ENCODE results near the gene HBEGF. TPM values are rescaled to one million over a fixed set of nuclear protein-coding genes. Genes with fewer than 3 reads are reported as not detected.

The HBEGF gene
- total RNA-seq, 1 experiment from 2014 or later: 12.3 TPM

GRCh38 chr5:140309706-140310249 is 36.6 kb downstream of the HBEGF start (continued):
- TF ChIP-seq CTCF (IDR thresholded peaks at IDR 0.05 in 2 of 3, conservative IDR thresholded peaks at IDR 0.05 in 1 of 3; ENCODE audit: borderline replicate concordance in 1 of 3, insufficient read depth in 1 of 3, low read depth in 2 of 3, low read length in 2 of 3) (no peak), SP1 (IDR thresholded peaks at IDR 0.05; ENCODE audit: low read depth) (no peak), YY1 (IDR thresholded peaks at IDR 0.05; ENCODE audit: extremely low read depth, insufficient replicate concordance, low read depth, low read length) (no peak), EZH2 (IDR thresholded peaks at IDR 0.05) (no peak), ZBTB33 (IDR thresholded peaks at IDR 0.05; ENCODE audit: extremely low read depth, insufficient replicate concordance, low read length) (no peak), CEBPB (IDR thresholded peaks at IDR 0.05; ENCODE audit: low read depth) (no peak), ELF1 (IDR thresholded peaks at IDR 0.05; ENCODE audit: borderline replicate concordance, low read depth) (no peak), FOSL1 (IDR thresholded peaks at IDR 0.05; ENCODE audit: low read depth) (no peak)

- RAD21 ChIA-PET (ENCODE audit: low non-redundant PET in 1 of 2, low total read pairs in 2 of 2, uncharacterized antibody in 2 of 2, unreplicated experiment in 2 of 2): no interaction called here
- DNase-seq (ENCODE audit: low read depth, low spot score) (no peak), ATAC-seq (no peak)
- no peaks in the 10 kb centered on the region for H4K20me1 ChIP-seq (ENCODE audit: insufficient read depth)
- no peak for TF ChIP-seq EZH2phosphoT487 (IDR thresholded peaks at IDR 0.05; ENCODE audit: borderline replicate concordance)
- no peaks in the 10 kb centered on the region for H3K9me2 ChIP-seq (ENCODE audit: insufficient read depth)
- peaks cover 11 to 21% of the 10 kb centered on the region in 2 experiments for H3K4me1 ChIP-seq (ENCODE audit: control insufficient read depth in 1 of 2, insufficient read depth in 2 of 2, low read length in 2 of 2)
- no peak overlapping the region for H2AFZ ChIP-seq (ENCODE audit: low read depth, low read length, poor library complexity, severe bottlenecking)
- POLR2A ChIA-PET: no interaction called here
- no peaks in the 10 kb centered on the region for H3K9me3 ChIP-seq (ENCODE audit: control insufficient read depth in 1 of 2, insufficient read depth in 1 of 2, low read depth in 1 of 2, low read length in 2 of 2)
- no peak overlapping the region for H3K4me3 ChIP-seq (replicated peaks in 1 of 2; ENCODE audit: low read depth in 1 of 2, low read length in 2 of 2)
- H3K4me2 ChIP-seq (ENCODE audit: low read length): no peak overlapping the region
- intact Hi-C loops (cut with micrococcal nuclease): no loop called here
- no peaks in the 10 kb centered on the region for H3K36me3 ChIP-seq (ENCODE audit: control insufficient read depth in 1 of 2, insufficient read depth in 2 of 2, low read length in 2 of 2)
- H3K9ac ChIP-seq (ENCODE audit: low read length): no peak overlapping the region
- no peak overlapping the region for H3K27ac ChIP-seq (ENCODE audit: low read depth, low read length)
- CTCF ChIA-PET: interaction anchor here (1.4 kb wide), 1 partner anchor 41 kb away, joined by 4 read pairs; the partner anchor contains the start of gene HBEGF
- H3K79me2 ChIP-seq (ENCODE audit: insufficient read depth, low read length): peaks cover 24% of the 10 kb centered on the region
- no TSS peak for BruUV-seq (replicated peaks)
- no peaks in the 10 kb centered on the region for H3K27me3 ChIP-seq (ENCODE audit: insufficient read depth, low read length)
Observed at GRCh38 chr5:140305471-140305870, 40.9 kb downstream of the HBEGF start.
